CD4-positive, alpha-beta T cell treated with Interferon alpha-2 for 1 hour (primary cell): ENCODE data around the gene ZNF668.
A peak's percentile ranks its signal among the peaks of the same experiment; 100 is the strongest.

ENCODE experiments used
- DNase-seq, 2 donors: peaks; one replicate each; pipeline ENCODE4 v3.0.0-alpha.2; 2020 to 2022

Gene ZNF668

GRCh38 chr16:31080756-31081419 is 6.8 kb upstream of the ZNF668 start:
- no peak for DNase-seq

- no peak for DNase-seq
Measured at GRCh38 chr16:31080035-31080629, 6.1 kb upstream of the ZNF668 start.

GRCh38 chr16:31079342-31079944 is 5.4 kb upstream of the ZNF668 start:
- DNase-seq: no peak

- no peak for DNase-seq
Measured at GRCh38 chr16:31078597-31079341, 4.7 kb upstream of the ZNF668 start.

GRCh38 chr16:31077592-31078396 is 3.8 kb upstream of the ZNF668 start:
- no peak for DNase-seq

- no peak for DNase-seq
Measured at GRCh38 chr16:31077024-31077423, 3.0 kb upstream of the ZNF668 start.

DNA sequence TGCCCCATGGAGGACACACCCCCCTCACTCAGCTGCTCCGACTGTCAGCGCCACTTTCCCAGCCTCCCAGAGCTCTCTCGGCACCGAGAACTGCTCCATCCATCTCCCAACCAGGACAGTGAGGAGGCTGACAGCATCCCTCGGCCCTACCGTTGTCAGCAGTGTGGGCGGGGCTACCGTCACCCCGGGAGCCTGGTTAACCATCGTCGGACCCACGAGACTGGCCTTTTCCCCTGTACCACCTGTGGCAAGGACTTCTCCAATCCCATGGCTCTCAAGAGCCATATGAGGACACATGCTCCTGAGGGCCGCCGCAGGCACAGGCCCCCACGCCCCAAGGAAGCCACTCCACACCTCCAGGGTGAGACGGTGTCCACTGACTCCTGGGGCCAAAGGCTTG is 2.3 kb upstream of the ZNF668 start:
- no peak for DNase-seq

GRCh38 chr16:31074814-31075183 is 759 bp upstream of the ZNF668 start:
- no peak for DNase-seq

GRCh38 chr16:31073142-31073969 is 684 bp downstream of the ZNF668 start:
- DNase-seq: peak; percentile 77 to 88

GRCh38 chr16:31072540-31073141 is 1.4 kb downstream of the ZNF668 start:
- peak in 1 of 2 donors; percentile 34 for DNase-seq

- no peak for DNase-seq
Measured at GRCh38 chr16:31071861-31072260, 2.2 kb downstream of the ZNF668 start.

- no peak for DNase-seq
Measured at GRCh38 chr16:31067342-31067741, 6.7 kb downstream of the ZNF668 start.

- DNase-seq: no peak
Measured at GRCh38 chr16:31064882-31065461, 9.1 kb downstream of the ZNF668 start.

GRCh38 chr16:31063843-31064611 is 10.0 kb downstream of the ZNF668 start:
- DNase-seq: peak in 1 of 2 donors; percentile 34

GRCh38 chr16:31063495-31063842 is 10.6 kb downstream of the ZNF668 start:
- peak in 1 of 2 donors; percentile 4 for DNase-seq

GRCh38 chr16:31061813-31062440 is 12.1 kb downstream of the ZNF668 start:
- DNase-seq: no peak

- no peak for DNase-seq
Measured at GRCh38 chr16:31061126-31061812, 12.8 kb downstream of the ZNF668 start.

- no peak for DNase-seq
Measured at GRCh38 chr16:31055613-31056012, 18.4 kb downstream of the ZNF668 start.

- DNase-seq: no peak
Measured at GRCh38 chr16:31052114-31052513, 21.9 kb downstream of the ZNF668 start.
